COR-L47 (cell line): ENCODE measurements around the gene SNX24.
"Not testable (repeated sequence)": the region's sequence is repeated elsewhere in the genome, so short reads cannot be mapped to it uniquely, and the experiment has no call there.

Experiments
- DNase-seq: peaks from one replicate; lab custom pipeline; 2025; lab: John Stamatoyannopoulos, UW

Gene SNX24

GRCh38 chr5:122967625-122968024 is 122.2 kb downstream of the SNX24 start:
- DNase-seq: no peak

- not testable (repeated sequence) for DNase-seq
Measured at GRCh38 chr5:122968056-122968455, 122.6 kb downstream of the SNX24 start.

- no peak for DNase-seq
Measured at GRCh38 chr5:122971333-122971732, 125.9 kb downstream of the SNX24 start.

GRCh38 chr5:122972877-122973276 is 127.5 kb downstream of the SNX24 start:
- DNase-seq: no peak

GRCh38 chr5:122973759-122974158 is 128.3 kb downstream of the SNX24 start:
- not testable (repeated sequence) for DNase-seq

- not testable (repeated sequence) for DNase-seq
Measured at GRCh38 chr5:122974251-122974650, 128.8 kb downstream of the SNX24 start.

- DNase-seq: no peak
Measured at GRCh38 chr5:122977319-122977718, 131.9 kb downstream of the SNX24 start.

GRCh38 chr5:122978068-122978467 is 132.7 kb downstream of the SNX24 start:
- DNase-seq: no peak

- DNase-seq: no peak
Measured at GRCh38 chr5:122978644-122979297, 133.4 kb downstream of the SNX24 start.

- no peak for DNase-seq
Measured at GRCh38 chr5:122981846-122982245, 136.4 kb downstream of the SNX24 start.

GRCh38 chr5:122982376-122982775 is 137.0 kb downstream of the SNX24 start:
- no peak for DNase-seq

GRCh38 chr5:122984425-122984824 is 139.0 kb downstream of the SNX24 start:
- no peak for DNase-seq

GRCh38 chr5:122985006-122985700 is 139.7 kb downstream of the SNX24 start:
- no peak for DNase-seq

- DNase-seq: no peak
Measured at GRCh38 chr5:122985954-122986721, 140.7 kb downstream of the SNX24 start.

- no peak for DNase-seq
Measured at GRCh38 chr5:122996091-122996490, 150.7 kb downstream of the SNX24 start.

GRCh38 chr5:122997294-122997693 is 151.9 kb downstream of the SNX24 start:
- DNase-seq: peak; percentile 45

GRCh38 chr5:122999947-123000563 is 154.6 kb downstream of the SNX24 start:
- no peak for DNase-seq

GRCh38 chr5:123000731-123001130 is 155.3 kb downstream of the SNX24 start:
- DNase-seq: peak; percentile 76

GRCh38 chr5:123001808-123002207 is 156.4 kb downstream of the SNX24 start:
- DNase-seq: no peak

- no peak for DNase-seq
Measured at GRCh38 chr5:123007182-123007581, 161.8 kb downstream of the SNX24 start.

- no peak for DNase-seq
Measured at GRCh38 chr5:123007754-123008153, 162.3 kb downstream of the SNX24 start.

GRCh38 chr5:123012321-123012720 is 166.9 kb downstream of the SNX24 start:
- DNase-seq: no peak
